ENCODE results near the gene HOXB4. TPM values are rescaled to one million over a fixed set of nuclear protein-coding genes. Genes with fewer than 3 reads are reported as not detected.

Gene HOXB4
- total RNA-seq, 1 donor from 2014 or later: 0.25 TPM

DNA sequence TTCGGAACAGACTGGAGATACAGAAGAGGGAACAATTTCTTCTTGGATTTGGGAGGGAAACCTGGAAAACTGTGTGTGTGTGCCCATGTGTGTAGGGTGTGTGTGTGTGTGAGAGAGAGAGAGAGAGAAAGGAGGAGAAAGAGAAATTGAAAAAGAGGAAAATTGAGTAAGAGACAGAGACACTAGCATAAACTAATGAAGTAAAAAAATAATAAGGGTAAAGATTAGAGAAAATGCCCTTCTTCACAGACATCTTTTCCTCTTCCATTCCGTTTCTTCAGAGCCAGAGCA lies 19.4 kb downstream of the HOXB4 start:
- DNase-seq: no peak
- no peak overlapping the region for H3K27ac ChIP-seq (replicated peaks)
- H3K4me3 ChIP-seq: no peak overlapping the region
- intact Hi-C loops (cut with micrococcal nuclease): no loop called here
- peaks cover 22% of the 10 kb centered on the region for H3K4me1 ChIP-seq
- H3K36me3 ChIP-seq: no peaks in the 10 kb centered on the region
- H3K27me3 ChIP-seq (ENCODE audit: low read depth): peaks cover 99% of the 10 kb centered on the region
- no peaks in the 10 kb centered on the region for H3K9me3 ChIP-seq (replicated peaks)
- TF ChIP-seq, protein P1, sequence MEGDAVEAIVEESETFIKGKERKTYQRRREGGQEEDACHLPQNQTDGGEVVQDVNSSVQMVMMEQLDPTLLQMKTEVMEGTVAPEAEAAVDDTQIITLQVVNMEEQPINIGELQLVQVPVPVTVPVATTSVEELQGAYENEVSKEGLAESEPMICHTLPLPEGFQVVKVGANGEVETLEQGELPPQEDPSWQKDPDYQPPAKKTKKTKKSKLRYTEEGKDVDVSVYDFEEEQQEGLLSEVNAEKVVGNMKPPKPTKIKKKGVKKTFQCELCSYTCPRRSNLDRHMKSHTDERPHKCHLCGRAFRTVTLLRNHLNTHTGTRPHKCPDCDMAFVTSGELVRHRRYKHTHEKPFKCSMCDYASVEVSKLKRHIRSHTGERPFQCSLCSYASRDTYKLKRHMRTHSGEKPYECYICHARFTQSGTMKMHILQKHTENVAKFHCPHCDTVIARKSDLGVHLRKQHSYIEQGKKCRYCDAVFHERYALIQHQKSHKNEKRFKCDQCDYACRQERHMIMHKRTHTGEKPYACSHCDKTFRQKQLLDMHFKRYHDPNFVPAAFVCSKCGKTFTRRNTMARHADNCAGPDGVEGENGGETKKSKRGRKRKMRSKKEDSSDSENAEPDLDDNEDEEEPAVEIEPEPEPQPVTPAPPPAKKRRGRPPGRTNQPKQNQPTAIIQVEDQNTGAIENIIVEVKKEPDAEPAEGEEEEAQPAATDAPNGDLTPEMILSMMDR (IDR thresholded peaks at IDR 0.05; ENCODE audit: borderline replicate concordance): no peak

DNA sequence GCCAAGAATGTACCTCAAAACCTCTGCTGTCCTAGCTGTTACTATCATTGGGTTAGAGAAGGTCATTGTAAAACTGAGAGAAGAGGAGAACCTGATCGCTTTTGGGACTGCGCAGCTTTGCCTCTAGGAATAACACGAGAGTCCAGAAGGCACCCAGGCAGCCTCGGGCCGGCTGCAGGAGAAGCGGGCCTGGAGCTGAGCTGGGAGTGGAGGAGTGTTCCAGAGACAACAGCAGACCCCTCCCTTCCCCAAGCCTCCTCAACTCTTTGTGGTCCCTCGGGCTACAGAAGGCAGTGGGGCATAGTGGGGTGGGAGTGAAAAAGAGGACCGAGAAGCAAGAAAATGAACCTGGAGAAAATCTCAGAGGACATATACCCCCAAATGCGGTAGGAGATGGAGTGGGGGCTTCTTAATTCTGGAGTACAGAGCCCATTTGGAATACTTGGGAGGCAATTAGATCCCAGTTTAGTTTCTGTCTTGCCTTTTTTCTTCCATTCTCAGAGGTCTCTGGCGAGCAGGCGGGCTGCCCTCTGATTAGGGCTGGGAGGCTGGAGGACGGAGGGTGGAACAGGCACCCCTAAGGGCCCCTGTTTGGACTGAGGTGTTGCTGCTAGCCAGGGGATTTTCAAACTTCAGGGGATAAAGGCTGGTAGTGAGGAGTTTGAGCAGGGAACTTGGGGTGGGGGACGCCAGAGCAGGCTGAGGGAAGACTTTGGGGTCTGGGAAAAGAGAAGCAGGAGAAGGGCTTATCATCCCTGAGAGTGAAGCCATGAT lies 19.9 kb downstream of the HOXB4 start:
- no peak for DNase-seq
- H3K36me3 ChIP-seq: no peaks in the 10 kb centered on the region
- TF ChIP-seq, protein P1 (IDR thresholded peaks at IDR 0.05; ENCODE audit: borderline replicate concordance): no peak
- no peak overlapping the region for H3K27ac ChIP-seq (replicated peaks)
- intact Hi-C loops (cut with micrococcal nuclease): no loop called here
- H3K4me1 ChIP-seq: peaks cover 19% of the 10 kb centered on the region
- H3K9me3 ChIP-seq (replicated peaks): no peaks in the 10 kb centered on the region
- no peak overlapping the region for H3K4me3 ChIP-seq
- H3K27me3 ChIP-seq (ENCODE audit: low read depth): peaks cover 99% of the 10 kb centered on the region

DNA sequence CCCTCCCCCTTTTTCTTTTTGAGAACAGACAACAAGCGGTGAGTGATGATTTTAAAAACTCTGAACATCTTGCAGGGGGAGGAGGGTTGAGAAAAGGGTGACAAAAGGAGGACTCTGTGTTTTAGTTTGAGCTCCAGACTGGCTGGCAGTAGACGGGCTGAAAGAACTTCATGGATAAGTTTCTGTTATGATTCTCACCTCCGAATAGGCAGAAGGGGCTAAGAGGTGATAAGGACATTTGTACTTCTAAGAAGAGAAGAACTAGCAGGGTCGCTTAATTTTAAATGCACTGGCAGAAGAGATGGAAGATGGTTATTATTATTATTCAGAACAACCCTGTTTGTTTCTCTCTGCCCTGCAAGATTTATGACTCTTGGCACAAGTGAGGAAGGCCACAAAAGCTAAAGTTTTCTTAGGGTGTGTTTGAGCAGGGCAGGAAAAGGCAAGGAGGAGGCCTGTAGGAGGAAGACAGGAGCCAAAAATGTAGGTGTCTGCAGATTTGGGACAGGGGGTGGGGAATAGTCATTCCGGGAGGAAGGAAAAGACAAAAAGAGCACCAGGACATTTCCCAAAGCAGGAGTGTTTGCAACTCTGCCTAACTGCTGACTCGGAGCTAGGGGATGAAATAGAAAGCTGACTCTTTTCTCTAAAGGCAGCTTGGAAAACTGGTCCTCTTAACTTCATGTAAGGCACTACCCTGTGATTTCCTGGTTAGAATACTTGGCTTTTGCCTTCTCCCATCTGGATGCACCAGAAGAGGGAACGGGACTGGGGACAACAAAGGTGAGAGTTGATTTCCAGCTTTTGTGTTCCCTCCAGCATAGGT lies 21.4 kb downstream of the HOXB4 start:
- Histone ChIP-seq H3K4me1 (peaks cover 19% of the 10 kb centered on the region), H3K4me3 (no peak overlapping the region), H3K27me3 (ENCODE audit: low read depth) (peaks cover 99% of the 10 kb centered on the region)

DNA sequence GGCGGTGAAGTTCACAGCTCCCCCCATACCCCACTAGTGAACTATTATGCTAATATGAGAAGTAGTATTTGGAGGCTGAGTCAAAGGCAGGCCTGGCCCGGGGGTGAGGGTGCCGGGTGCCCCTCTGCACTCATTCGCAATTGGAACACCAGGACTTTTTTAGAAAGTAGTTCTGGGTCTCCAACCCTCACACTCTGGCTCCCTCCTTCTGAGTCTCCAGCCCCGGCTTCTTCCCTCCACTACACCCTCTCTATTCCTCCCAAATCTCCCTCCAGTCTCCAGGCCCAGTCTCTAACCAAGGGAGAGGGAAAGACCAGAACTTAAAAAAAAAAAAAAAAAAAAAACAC lies 21.9 kb downstream of the HOXB4 start:
- no peak overlapping the region for H3K4me3 ChIP-seq
- H3K27ac ChIP-seq (replicated peaks): no peak overlapping the region
- H3K27me3 ChIP-seq (ENCODE audit: low read depth): peaks cover 99% of the 10 kb centered on the region

More for the DNA sequence above, 21.4 kb downstream of the HOXB4 start:
- H3K36me3 ChIP-seq: no peaks in the 10 kb centered on the region
- intact Hi-C loops (cut with micrococcal nuclease): no loop called here
- TF ChIP-seq, protein P1 (IDR thresholded peaks at IDR 0.05; ENCODE audit: borderline replicate concordance): no peak
- H3K27ac ChIP-seq (replicated peaks): peak overlapping the region; percentile 22
- DNase-seq: no peak
- no peaks in the 10 kb centered on the region for H3K9me3 ChIP-seq (replicated peaks)

More for the DNA sequence above, 21.9 kb downstream of the HOXB4 start:
- H3K9me3 ChIP-seq (replicated peaks): no peaks in the 10 kb centered on the region
- peaks cover 19% of the 10 kb centered on the region for H3K4me1 ChIP-seq
- intact Hi-C loops (cut with micrococcal nuclease): no loop called here
- H3K36me3 ChIP-seq: no peaks in the 10 kb centered on the region
- TF ChIP-seq, protein P1 (IDR thresholded peaks at IDR 0.05; ENCODE audit: borderline replicate concordance): no peak
- no peak for DNase-seq
